ENCODE data around the gene FEM1B.

Gene FEM1B

DNA sequence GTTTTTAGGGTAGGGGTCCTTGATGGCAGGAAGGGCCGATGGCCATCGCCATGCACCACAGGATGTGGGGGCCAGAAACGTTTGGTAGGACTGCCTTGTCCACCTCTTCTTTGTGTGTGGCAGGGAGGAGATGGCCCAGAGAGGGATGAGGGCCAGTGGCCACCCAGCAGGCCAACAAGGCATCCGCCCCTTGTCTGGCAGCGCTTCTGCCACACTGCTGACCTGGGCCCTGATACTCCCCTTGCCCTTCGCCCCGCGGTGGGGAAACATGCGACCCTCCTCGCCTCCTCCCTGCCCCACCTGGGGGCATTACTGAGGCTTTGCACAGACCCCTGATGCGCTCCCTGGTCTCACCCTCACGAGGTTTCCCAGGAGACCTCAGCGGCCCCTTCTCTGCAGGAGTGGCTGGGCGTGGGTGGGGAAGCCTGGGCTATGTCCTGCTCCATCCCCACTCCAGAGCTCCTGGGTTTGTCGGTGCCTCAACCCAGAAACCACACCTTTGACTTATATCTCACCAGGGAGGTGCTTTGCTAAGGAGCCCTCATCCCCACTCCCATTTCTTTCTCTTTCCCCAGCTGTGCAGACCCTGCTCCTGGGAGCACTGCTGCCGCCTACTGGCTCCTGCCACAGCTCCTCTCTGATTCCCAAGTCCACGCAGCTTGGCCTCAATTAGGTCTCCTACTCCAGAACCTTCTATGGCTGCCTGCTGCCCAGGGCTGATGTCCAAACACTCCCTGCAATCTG, 38.7 kb downstream of the FEM1B start:
- DNase-seq = no peak
- in situ Hi-C loops (cut with MboI; ENCODE audit: low pct_unique_long_range_greater_than_20kb, low sequenced_read_pairs) = no loop called here

- no peak for DNase-seq
- in situ Hi-C loops (cut with MboI; ENCODE audit: low pct_unique_long_range_greater_than_20kb, low sequenced_read_pairs) = no loop called here
Measured at GRCh38 chr15:68317281-68318007, 39.9 kb downstream of the FEM1B start.

GRCh38 chr15:68318008-68318835, 40.7 kb downstream of the FEM1B start:
- DNase-seq = no peak
- in situ Hi-C loops (cut with MboI; ENCODE audit: low pct_unique_long_range_greater_than_20kb, low sequenced_read_pairs) = no loop called here

GRCh38 chr15:68318931-68319909, 41.7 kb downstream of the FEM1B start:
- DNase-seq = no peak
- in situ Hi-C loops (cut with MboI; ENCODE audit: low pct_unique_long_range_greater_than_20kb, low sequenced_read_pairs) = no loop called here

DNA sequence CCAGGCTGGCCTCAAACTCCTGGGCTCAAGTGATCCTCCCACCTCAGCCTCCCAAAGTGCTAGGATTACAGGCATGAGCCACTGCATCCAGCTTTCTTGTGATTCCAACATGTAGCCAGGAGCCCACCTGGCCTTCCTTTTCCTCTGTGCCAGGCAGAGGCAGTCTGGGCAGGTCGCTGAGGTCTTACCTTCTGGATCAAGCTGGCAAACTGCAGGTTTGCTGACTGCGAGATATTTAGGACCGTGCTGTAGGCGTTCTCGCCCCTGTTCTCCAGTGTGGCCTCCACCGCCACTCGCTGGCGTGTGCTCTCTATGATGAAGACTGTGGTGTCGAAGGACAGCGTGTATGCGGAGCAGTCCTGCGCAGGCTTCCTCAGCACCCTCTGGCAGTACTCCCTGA, 42.5 kb downstream of the FEM1B start:
- DNase-seq = no peak
- in situ Hi-C loops (cut with MboI; ENCODE audit: low pct_unique_long_range_greater_than_20kb, low sequenced_read_pairs) = no loop called here

- in situ Hi-C loops (cut with MboI; ENCODE audit: low pct_unique_long_range_greater_than_20kb, low sequenced_read_pairs) = no loop called here
- no peak for DNase-seq
Measured at GRCh38 chr15:68321229-68321628, 43.7 kb downstream of the FEM1B start.

GRCh38 chr15:68322796-68323195, 45.3 kb downstream of the FEM1B start:
- in situ Hi-C loops (cut with MboI; ENCODE audit: low pct_unique_long_range_greater_than_20kb, low sequenced_read_pairs) = no loop called here
- DNase-seq = no peak

DNA sequence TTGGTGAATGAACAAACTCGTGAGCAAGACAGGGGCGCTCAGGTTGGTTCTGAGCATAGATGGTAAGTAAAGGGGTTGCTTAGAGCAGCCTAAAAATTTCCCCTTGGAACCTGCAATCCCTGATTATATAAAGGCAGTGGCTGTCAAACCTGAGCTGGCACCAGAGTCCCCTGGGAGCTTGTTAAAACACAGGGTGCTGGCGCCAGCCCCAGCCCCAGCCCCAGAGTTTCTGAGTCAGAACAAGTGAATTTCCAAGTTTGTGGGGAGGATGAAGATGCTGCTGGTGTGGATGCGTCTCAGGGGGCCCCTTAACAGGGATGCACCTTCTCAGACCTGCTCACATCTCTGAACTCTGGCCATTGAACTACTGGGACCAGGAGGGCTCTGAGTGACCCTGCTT, 48.2 kb downstream of the FEM1B start:
- DNase-seq = no peak
- in situ Hi-C loops (cut with MboI; ENCODE audit: low pct_unique_long_range_greater_than_20kb, low sequenced_read_pairs) = no loop called here

DNA sequence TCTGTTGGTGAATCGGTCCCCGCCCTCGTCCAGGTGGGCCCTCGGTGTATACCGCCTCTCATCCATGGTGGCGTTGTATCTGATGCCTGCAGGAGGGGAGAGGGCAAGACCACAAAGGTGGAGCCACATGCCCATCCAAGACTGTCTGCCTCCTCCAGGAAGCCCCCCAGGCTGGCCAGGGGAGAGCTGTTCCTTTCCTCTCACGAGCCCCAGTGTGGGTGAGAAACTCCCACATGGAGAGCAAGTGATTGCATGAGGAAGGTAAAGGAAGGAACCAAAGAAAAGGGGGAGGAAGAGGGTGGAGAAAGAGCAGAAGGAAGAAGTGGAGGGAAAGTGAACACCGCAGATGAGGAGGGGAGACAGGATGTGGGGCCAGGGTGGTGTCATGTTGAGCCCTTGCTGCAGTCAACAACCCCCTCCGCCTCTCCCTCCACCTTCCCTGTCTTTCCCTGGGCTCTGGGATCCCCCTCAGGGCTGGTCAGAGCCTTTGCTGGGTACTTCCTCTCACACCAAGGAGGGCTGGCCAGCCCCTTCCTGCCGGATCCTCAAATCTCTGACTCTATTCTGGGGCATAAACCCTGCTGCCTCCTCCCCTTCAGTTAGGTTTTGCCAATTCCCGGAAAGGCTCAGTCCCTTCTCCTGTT, 49.3 kb downstream of the FEM1B start:
- in situ Hi-C loops (cut with MboI; ENCODE audit: low pct_unique_long_range_greater_than_20kb, low sequenced_read_pairs) = no loop called here
- peak; percentile 89 for DNase-seq

DNA sequence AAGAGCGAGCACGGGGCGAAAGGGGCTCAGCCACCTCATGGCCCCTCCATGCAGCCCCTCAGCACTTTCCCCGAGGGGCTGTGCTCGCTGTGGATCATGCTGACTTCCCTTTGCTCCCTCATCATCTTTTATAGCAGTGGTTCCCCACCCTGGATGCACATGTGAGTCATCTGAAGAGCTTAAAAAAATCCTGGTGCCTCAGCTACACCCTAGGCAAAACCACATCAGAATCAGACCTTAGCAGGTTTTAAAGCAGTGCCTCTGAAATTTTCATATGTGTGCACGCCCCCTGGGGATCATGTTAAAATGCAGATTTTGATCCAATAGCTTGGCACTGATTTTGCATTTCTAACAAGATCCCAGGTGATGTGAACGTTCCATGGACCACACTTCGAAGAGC, 50.9 kb downstream of the FEM1B start:
- in situ Hi-C loops (cut with MboI; ENCODE audit: low pct_unique_long_range_greater_than_20kb, low sequenced_read_pairs) = no loop called here

GRCh38 chr15:68328964-68329363, 51.4 kb downstream of the FEM1B start:
- in situ Hi-C loops (cut with MboI; ENCODE audit: low pct_unique_long_range_greater_than_20kb, low sequenced_read_pairs) = no loop called here
- no peak for DNase-seq

More for the DNA sequence above, 50.9 kb downstream of the FEM1B start:
- DNase-seq = no peak

GRCh38 chr15:68330416-68330815, 52.9 kb downstream of the FEM1B start:
- DNase-seq = no peak
- in situ Hi-C loops (cut with MboI; ENCODE audit: low pct_unique_long_range_greater_than_20kb, low sequenced_read_pairs) = no loop called here

DNA sequence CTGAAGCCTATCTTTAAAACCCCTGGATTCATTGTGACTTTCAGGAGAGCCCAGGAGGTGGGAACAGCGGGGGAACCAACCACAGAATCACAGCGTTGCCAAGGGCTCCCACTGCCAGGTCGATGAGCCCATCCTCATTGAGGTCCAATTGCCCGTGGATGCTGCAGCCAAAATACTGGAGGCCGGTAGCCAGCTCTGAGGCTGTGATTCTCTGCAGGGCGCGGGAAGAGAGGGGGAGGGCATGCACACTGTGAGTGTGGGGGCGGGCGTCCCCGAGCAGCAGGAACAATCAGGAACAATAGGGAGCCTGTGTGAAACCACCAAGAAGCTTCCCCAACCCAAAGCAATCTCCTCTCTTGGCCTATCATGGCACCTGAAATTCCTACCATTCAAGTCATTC, 53.4 kb downstream of the FEM1B start:
- in situ Hi-C loops (cut with MboI; ENCODE audit: low pct_unique_long_range_greater_than_20kb, low sequenced_read_pairs) = no loop called here
- DNase-seq = no peak

GRCh38 chr15:68332266-68332665, 54.7 kb downstream of the FEM1B start:
- in situ Hi-C loops (cut with MboI; ENCODE audit: low pct_unique_long_range_greater_than_20kb, low sequenced_read_pairs) = no loop called here
- no peak for DNase-seq

- peak; percentile 76 for DNase-seq
- in situ Hi-C loops (cut with MboI; ENCODE audit: low pct_unique_long_range_greater_than_20kb, low sequenced_read_pairs) = no loop called here
Measured at GRCh38 chr15:68333775-68334470, 56.4 kb downstream of the FEM1B start.

DNA sequence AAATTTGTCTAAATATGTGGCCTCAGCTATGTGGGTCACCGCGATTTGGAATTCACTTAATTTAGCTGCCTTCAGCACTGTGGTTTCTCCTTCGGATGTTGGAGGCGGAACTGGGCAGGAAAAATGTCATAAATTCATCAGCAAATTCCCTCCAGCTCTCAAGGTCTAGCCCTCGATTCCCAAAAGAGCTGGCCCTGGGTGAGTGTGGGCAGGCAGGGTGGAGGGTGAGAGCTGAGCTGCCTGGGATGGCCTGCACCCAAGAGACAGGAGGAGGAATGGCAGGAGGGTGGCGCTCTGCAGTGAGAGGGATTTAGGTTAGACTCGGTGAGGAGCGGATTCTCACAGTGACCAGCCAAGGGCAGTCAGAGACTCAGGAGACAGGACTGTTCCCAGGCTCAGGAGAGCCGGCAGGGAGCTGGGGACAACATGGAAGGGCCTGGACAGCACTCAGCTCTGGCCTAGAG, 57.1 kb downstream of the FEM1B start:
- peak; percentile 69 for DNase-seq
- in situ Hi-C loops (cut with MboI; ENCODE audit: low pct_unique_long_range_greater_than_20kb, low sequenced_read_pairs) = no loop called here

- in situ Hi-C loops (cut with MboI; ENCODE audit: low pct_unique_long_range_greater_than_20kb, low sequenced_read_pairs) = no loop called here
- DNase-seq = no peak
Measured at GRCh38 chr15:68335251-68335650, 57.7 kb downstream of the FEM1B start.

GRCh38 chr15:68335655-68336054, 58.1 kb downstream of the FEM1B start:
- in situ Hi-C loops (cut with MboI; ENCODE audit: low pct_unique_long_range_greater_than_20kb, low sequenced_read_pairs) = no loop called here

More at GRCh38 chr15:68335655-68336054, 58.1 kb downstream of the FEM1B start:
- no peak for DNase-seq

Data from KBM-7 (cell line).